ENCODE data around the gene KHDRBS1.

KHDRBS1 gene

DNA sequence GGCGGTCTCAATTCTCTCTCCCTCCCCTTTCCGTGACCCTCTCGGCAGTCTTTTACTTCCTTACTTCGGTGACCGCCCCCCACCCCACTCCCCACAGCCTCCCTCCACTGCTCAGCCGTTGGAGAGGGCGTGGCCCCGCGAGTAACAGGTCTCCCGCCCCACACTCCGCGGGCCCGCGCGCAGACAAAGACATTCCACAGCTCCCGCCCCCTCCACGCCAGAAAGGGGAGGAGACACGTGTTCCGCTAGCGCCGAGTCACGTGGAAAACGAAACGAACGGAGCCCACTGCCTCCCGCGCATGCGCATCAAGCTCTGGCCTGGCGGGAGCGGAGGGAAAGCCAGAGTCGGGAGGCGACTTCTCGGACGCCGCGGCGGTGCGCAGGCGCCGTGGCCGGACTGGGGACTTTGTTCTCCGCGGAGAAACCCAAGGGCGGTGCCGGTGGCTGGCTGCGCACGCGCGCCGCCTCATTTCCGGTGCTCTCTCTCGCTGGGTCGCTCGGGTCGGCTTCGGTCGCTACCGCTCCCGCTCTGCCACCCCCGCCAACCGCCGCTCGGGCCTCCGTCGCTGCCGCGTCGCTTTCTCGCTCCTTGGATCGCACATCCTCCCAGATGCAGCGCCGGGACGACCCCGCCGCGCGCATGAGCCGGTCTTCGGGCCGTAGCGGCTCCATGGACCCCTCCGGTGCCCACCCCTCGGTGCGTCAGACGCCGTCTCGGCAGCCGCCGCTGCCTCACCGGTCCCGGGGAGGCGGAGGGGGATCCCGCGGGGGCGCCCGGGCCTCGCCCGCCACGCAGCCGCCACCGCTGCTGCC, at the start of gene KHDRBS1:
Gene KHDRBS1 (plus strand): TSS at position 483 of the 813 bp plus-strand sequence. CDS start 128 bp downstream, at position 611.
- peak; percentile 78 for TF ChIP-seq POLR2A (IDR thresholded peaks at IDR 0.05; ENCODE audit: low read depth, low read length)
- peak; percentile 78 for FAIRE-seq
- DNase-seq (ENCODE audit: insufficient read length, low spot score) = peak; percentile 98

GRCh38 chr1:31970873-31971272, 42.8 kb upstream of the KHDRBS1 start:
- no peak for TF ChIP-seq POLR2A (IDR thresholded peaks at IDR 0.05; ENCODE audit: low read depth, low read length)
- FAIRE-seq = no peak

GRCh38 chr1:31976401-31976800, 37.3 kb upstream of the KHDRBS1 start:
- FAIRE-seq = no peak
- DNase-seq (ENCODE audit: insufficient read length, low spot score) = peak; percentile 46
- no peak for TF ChIP-seq POLR2A (IDR thresholded peaks at IDR 0.05; ENCODE audit: low read depth, low read length)

More at GRCh38 chr1:31970873-31971272, 42.8 kb upstream of the KHDRBS1 start:
- no peak for DNase-seq (ENCODE audit: insufficient read length, low spot score)

GRCh38 chr1:31977385-31978131, 36.1 kb upstream of the KHDRBS1 start:
- DNase-seq (ENCODE audit: insufficient read length, low spot score) (no peak), FAIRE-seq (no peak)
- no peak for TF ChIP-seq POLR2A (IDR thresholded peaks at IDR 0.05; ENCODE audit: low read depth, low read length)

DNA sequence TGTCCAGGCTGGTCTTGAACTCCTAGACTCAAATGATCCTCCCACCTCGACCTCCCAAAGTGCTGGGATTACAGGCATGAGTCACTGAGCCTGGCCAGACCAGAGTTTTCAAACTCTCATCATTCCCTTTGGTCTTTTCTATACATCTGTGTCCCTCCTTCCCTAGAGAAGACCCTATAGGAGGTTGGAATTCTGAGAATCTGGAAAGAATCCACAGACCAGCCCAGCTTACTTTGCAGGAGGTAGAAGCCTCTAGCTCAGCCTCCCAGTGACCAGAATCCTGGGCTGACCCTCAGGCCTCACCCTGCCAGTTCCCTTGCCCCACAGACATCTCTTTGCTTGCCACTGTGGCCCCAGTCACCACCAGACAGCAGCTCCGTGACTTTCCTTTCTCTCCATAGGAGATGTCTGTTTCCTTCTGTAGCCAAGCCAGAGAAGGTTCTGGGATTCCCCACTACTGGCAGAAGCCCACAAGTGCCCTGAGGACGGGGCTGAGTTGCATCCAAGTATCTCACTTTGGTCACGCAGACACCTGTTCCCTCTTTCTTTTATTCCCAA, 34.7 kb upstream of the KHDRBS1 start:
- TF ChIP-seq POLR2A (IDR thresholded peaks at IDR 0.05; ENCODE audit: low read depth, low read length) = no peak
- no peak for FAIRE-seq

GRCh38 chr1:31980835-31981455, 32.7 kb upstream of the KHDRBS1 start:
- FAIRE-seq = no peak
- no peak for TF ChIP-seq POLR2A (IDR thresholded peaks at IDR 0.05; ENCODE audit: low read depth, low read length)
- DNase-seq (ENCODE audit: insufficient read length, low spot score) = no peak

More for the DNA sequence above, 34.7 kb upstream of the KHDRBS1 start:
- DNase-seq (ENCODE audit: insufficient read length, low spot score) = no peak

- DNase-seq (ENCODE audit: insufficient read length, low spot score) (no peak), FAIRE-seq (no peak)
- TF ChIP-seq POLR2A (IDR thresholded peaks at IDR 0.05; ENCODE audit: low read depth, low read length) = no peak
Measured at GRCh38 chr1:31981456-31981839, 32.2 kb upstream of the KHDRBS1 start.

DNA sequence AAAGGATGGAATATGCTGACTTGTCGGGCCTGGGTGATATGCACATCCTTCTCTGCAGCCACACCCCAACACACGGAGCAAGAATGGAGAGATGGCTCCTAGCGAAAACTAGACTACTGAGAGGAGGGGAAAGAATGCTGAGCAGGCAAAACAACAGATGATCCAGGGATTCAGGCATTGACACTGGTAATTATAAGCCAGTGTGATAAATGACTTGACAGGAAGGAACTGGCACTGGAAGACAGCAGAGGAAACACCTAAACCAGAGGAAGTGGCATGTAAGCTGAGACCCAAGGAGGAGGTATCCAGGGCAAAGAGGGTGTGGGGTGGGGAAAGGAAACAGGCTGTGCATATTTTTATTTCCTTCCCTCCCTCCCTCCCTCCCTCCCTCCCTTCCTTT, 31.7 kb upstream of the KHDRBS1 start:
- DNase-seq (ENCODE audit: insufficient read length, low spot score) (no peak), FAIRE-seq (no peak)
- TF ChIP-seq POLR2A (IDR thresholded peaks at IDR 0.05; ENCODE audit: low read depth, low read length) = no peak

DNA sequence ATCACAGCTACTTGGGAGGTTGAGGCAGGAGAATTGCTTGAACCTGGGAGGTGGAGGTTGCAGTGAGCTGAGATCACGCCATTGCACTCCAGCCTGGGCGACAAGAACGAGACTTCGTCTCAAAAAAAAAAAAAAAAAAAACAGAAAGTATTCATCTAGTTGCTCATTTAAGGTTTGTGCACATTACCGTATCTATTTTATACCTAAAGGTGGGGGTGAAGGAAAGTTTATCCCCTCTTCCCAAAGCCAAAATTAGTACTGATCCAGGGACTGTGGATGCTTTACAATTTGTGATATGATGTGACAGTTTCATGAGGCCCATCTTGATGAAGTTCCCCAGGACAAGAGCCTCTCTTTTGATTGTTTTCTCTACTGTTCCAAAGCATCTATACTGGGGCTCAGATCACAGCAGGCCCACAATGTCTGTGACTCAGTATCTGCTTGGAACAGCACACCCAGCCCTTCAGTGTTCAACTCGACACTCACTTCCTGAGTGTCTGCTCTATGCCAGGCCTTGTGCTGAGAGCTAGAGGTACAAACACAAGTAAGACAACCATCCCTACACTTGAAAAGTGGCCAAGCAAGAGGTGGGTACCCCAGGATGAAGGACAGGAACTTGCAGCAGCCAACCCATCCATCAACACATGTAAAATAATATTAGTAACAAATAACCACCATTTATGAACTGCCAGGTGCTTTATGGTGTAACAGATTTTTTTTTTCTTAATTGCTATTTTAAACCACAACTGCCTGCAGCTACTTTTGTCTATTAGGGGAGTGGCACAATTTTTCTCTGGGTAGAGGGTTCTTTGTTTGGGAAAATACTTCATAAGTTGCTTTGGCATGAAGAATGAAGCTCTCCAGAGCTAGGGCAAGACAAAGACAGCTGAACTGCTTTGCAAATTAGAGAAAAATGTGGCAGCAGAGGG, 29.0 kb upstream of the KHDRBS1 start:
- FAIRE-seq (peak; percentile 85), DNase-seq (ENCODE audit: insufficient read length, low spot score) (no peak)
- no peak for TF ChIP-seq POLR2A (IDR thresholded peaks at IDR 0.05; ENCODE audit: low read depth, low read length)

DNA sequence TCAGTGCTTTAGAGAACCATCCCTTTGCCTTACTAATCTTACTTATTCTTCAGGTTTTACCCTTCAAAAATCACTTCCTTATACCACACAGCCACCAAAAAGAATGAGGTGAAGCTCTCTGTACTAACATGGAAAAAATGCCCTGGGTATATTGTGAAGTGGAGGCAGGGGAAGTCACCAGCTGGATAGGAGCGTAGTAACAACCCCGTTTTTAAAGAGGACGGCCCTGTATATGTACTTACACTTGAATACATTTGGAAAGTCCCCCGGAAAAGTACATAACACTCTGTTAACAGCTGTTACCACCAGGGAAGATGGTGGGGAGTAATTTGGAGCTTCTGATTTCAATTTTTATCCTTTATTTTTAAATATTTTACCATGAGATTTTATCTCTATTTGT, 28.2 kb upstream of the KHDRBS1 start:
- TF ChIP-seq POLR2A (IDR thresholded peaks at IDR 0.05; ENCODE audit: low read depth, low read length) = no peak
- DNase-seq (ENCODE audit: insufficient read length, low spot score) (no peak), FAIRE-seq (no peak)

DNA sequence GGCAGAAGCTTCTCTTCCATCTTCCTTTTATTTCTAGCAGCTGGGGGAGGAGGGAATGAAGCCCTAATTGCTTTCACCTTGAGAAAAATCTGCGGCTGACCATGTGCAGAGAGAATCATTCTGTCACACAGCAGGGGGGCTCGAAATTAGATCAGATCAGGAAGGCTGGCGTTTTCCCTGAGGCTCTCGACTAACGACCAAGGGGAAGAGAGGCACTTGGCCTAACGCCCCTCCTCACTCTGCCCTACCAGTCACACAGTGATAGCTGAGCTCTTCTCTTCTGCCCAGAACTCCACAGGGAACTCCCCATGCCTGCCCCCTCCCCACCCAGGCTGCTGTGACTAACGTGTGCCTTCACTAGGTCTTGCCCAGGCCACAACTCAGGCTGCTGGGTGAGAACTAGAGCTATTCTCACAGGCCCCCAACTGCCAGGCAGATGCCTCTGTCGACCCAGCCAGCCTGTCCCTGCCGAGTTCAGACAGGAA, 26.5 kb upstream of the KHDRBS1 start:
- DNase-seq (ENCODE audit: insufficient read length, low spot score) (no peak), FAIRE-seq (no peak)
- TF ChIP-seq POLR2A (IDR thresholded peaks at IDR 0.05; ENCODE audit: low read depth, low read length) = no peak

- TF ChIP-seq POLR2A (IDR thresholded peaks at IDR 0.05; ENCODE audit: low read depth, low read length) = no peak
- DNase-seq (ENCODE audit: insufficient read length, low spot score) (no peak), FAIRE-seq (no peak)
Measured at GRCh38 chr1:31989964-31990363, 23.7 kb upstream of the KHDRBS1 start.

- no peak for TF ChIP-seq POLR2A (IDR thresholded peaks at IDR 0.05; ENCODE audit: low read depth, low read length)
- no peak for FAIRE-seq
- DNase-seq (ENCODE audit: insufficient read length, low spot score) = no peak
Measured at GRCh38 chr1:31991182-31991581, 22.5 kb upstream of the KHDRBS1 start.

Data from H54 (cell line).